A549 (cell line): ENCODE data around the gene OPCML. TPM values are rescaled to one million over a fixed set of nuclear protein-coding genes. Genes with fewer than 3 reads are reported as not detected.

ENCODE experiments used
- ATAC-seq, 2 experiments: fragments of 200-7000 bp in 1 of 2; fragments of >200 bp in 1 of 2; cut with Nextera tagmentation in 1 of 2; cut with Tn5 transposase in 1 of 2; 3 replicates each; pipeline versions ENCODE4 v1.8.0 to v1.9.1; 2018 to 2020; ENCODE audit warnings: mild to moderate bottlenecking in 1 of 2, moderate library complexity in 1 of 2
- CTCF ChIA-PET: fragments of 300-600 bp; sonication (Branson Sonifier 250); formaldehyde crosslinking; extraction: SDS; loops from one replicate; lab custom pipeline; 2021; ENCODE audit warnings: antibody characterized with exemption, inconsistent platforms; lab: Yijun Ruan, JAX
- POLR2A ChIA-PET: fragments of 350-600 bp; formaldehyde crosslinking; extraction: SDS; loops from one replicate; lab custom pipeline; 2021; ENCODE audit warnings: antibody characterized with exemption, inconsistent platforms; lab: Yijun Ruan, JAX
- DNase-seq, 2 experiments: peaks; one replicate each; pipeline versions ENCODE4 v3.0.0 to v3.0.0-alpha.2; 2011 to 2016; ENCODE audit warnings: low read depth in 1 of 2, low spot score in 1 of 2
- FAIRE-seq: peaks from 2 replicates; lab custom pipeline; 2011; peaks lifted over from hg19 to GRCh38; lab: Jason Lieb, UNC
- H3K27ac ChIP-seq, 2 experiments: fragments of >200 bp; sonication (Bioruptor Twin); formaldehyde crosslinking; 3 replicates each; pipeline ENCODE4 v1.5.1; 2016 to 2017
- H3K4me1 ChIP-seq: fragments of >200 bp; sonication (Bioruptor Twin); formaldehyde crosslinking; 3 replicates; pipeline ENCODE4 v1.6.1; 2016
- H3K4me2 ChIP-seq: fragments of >200 bp; sonication (Bioruptor Twin); formaldehyde crosslinking; 3 replicates; pipeline ENCODE4 v1.6.1; 2016
- H3K4me3 ChIP-seq: fragments of >200 bp; sonication (Bioruptor Twin); formaldehyde crosslinking; 3 replicates; pipeline ENCODE4 v1.5.1; 2016
- H3K9me3 ChIP-seq: fragments of >200 bp; sonication (Bioruptor Twin); formaldehyde crosslinking; 3 replicates; pipeline ENCODE4 v1.6.1; 2016
- CEBPB ChIP-seq, 2 experiments: fragments of >200 bp in 1 of 2; sonication (Bioruptor Twin) in 1 of 2; formaldehyde crosslinking in 1 of 2; IDR thresholded peaks; 2 replicates each; pipeline ENCODE4 v1.6.1; 2012 to 2016
- CHD2 ChIP-seq: fragments of 150-350 bp; IDR thresholded peaks from 2 replicates; pipeline ENCODE4 v1.6.1; 2014; ENCODE audit warnings: low read length; ENCODE audit not compliant: partially characterized antibody
- EHMT2 ChIP-seq: fragments of 200-600 bp; sonication (generic); IDR thresholded peaks from 2 replicates; pipeline ENCODE4 v1.6.1; 2016; ENCODE audit warnings: antibody characterized with exemption, low read depth, mild to moderate bottlenecking, moderate library complexity
- EP300 ChIP-seq, 2 experiments: fragments of >200 bp; sonication (Bioruptor Twin); formaldehyde crosslinking; IDR thresholded peaks; 2 replicates in 1 of 2; 3 replicates in 1 of 2; pipeline ENCODE4 v1.6.1; 2016 to 2017
- FOSL2 ChIP-seq, 2 experiments: fragments of 450-650 bp in 1 of 2; fragments of >200 bp in 1 of 2; sonication (Bioruptor Twin) in 1 of 2; formaldehyde crosslinking; IDR thresholded peaks; 2 replicates each; pipeline versions ENCODE4 v1.5.0 to v1.6.1; 2016 to 2020; ENCODE audit warnings: mild to moderate bottlenecking in 1 of 2, moderate library complexity in 1 of 2
- FOXS1 ChIP-seq: fragments of 250-450 bp; sonication (Bioruptor Pico); IDR thresholded peaks from 2 replicates; pipeline ENCODE4 v1.5.0; 2020; ENCODE audit warnings: mild to moderate bottlenecking, moderate library complexity
- HDAC2 ChIP-seq: fragments of 200-600 bp; sonication (generic); IDR thresholded peaks from 2 replicates; pipeline ENCODE4 v1.6.1; 2016
- HOXA7 ChIP-seq: fragments of 250-450 bp; sonication (Bioruptor Pico); IDR thresholded peaks from 2 replicates; pipeline ENCODE4 v1.5.0; 2020; ENCODE audit warnings: mild to moderate bottlenecking, moderate library complexity
- HOXB13 ChIP-seq: fragments of 250-450 bp; sonication (Bioruptor Pico); IDR thresholded peaks from 2 replicates; pipeline ENCODE4 v1.5.0; 2020; ENCODE audit warnings: low read depth, mild to moderate bottlenecking, moderate library complexity
- HOXB5 ChIP-seq: fragments of 250-450 bp; sonication (Bioruptor Pico); IDR thresholded peaks from 2 replicates; pipeline ENCODE4 v1.5.0; 2020; ENCODE audit warnings: mild to moderate bottlenecking, moderate library complexity
- JUN ChIP-seq, 2 experiments: fragments of >200 bp; sonication (Bioruptor Twin); formaldehyde crosslinking; IDR thresholded peaks; 2 replicates in 1 of 2; 3 replicates in 1 of 2; pipeline ENCODE4 v1.6.1; 2016 to 2017
- MYC ChIP-seq: IDR thresholded peaks from 2 replicates; pipeline ENCODE4 v1.6.1; 2012; ENCODE audit warnings: mild to moderate bottlenecking, inconsistent platforms, low read length, improper control_type of control experiment, borderline replicate concordance
- NFE2L2 ChIP-seq: fragments of 150-350 bp; conservative IDR thresholded peaks from 2 replicates; pipeline ENCODE4 v1.6.1; 2014; ENCODE audit warnings: low read length
- NPAS2 ChIP-seq: fragments of 250-450 bp; sonication (Bioruptor Pico); IDR thresholded peaks from 2 replicates; pipeline ENCODE4 v1.8.0; 2022; ENCODE audit warnings: mild to moderate bottlenecking, moderate library complexity, borderline replicate concordance
- POLR2AphosphoS2 ChIP-seq: conservative IDR thresholded peaks from 2 replicates; pipeline ENCODE4 v1.6.1; 2012; ENCODE audit warnings: low read length, improper control_type of control experiment, inconsistent platforms
- RNF2 ChIP-seq: fragments of 200-600 bp; sonication (generic); IDR thresholded peaks from 2 replicates; pipeline ENCODE4 v1.6.1; 2016; ENCODE audit warnings: low read depth, mild to moderate bottlenecking, antibody characterized with exemption, moderate library complexity, borderline replicate concordance
- TP53 ChIP-seq: fragments of 250-450 bp; sonication (Bioruptor Pico); IDR thresholded peaks from 2 replicates; pipeline ENCODE4 v1.5.0; 2021; ENCODE audit warnings: mild to moderate bottlenecking, moderate library complexity
- WGBS: methylation state at CpG from one replicate; pipeline ENCODE4 v1.1.6; 2017; ENCODE audit errors: missing lambda C conversion rate; 5-methylcytosine and 5-hydroxymethylcytosine counted together
- polyA plus RNA-seq, 4 experiments: library from polyadenylated mRNA; depleted of rRNA in 3 of 4; stranded (reverse); fragments of >200 nt; fragmentation: RNase III in 1 of 4; extraction: RNeasy Plus Mini Kit Qiagen cat#74134 plus additional on column Dnase treatment in 1 of 4; gene quantifications; 2 replicates in 3 of 4; 3 replicates in 1 of 4; pipeline ENCODE4 v1.2.3, GENCODE V29; 2011 to 2017
- TF ChIP-seq, protein P1 (sequence below): fragments of >200 bp; sonication (Bioruptor Twin); formaldehyde crosslinking; IDR thresholded peaks from 3 replicates; pipeline ENCODE4 v1.5.1; 2016
- TF ChIP-seq, protein P2 (sequence below): fragments of 450-650 bp; IDR thresholded peaks from 2 replicates; pipeline ENCODE4 v1.6.1; 2014; ENCODE audit warnings: antibody characterized with exemption
- TF ChIP-seq, protein P3 (sequence below): IDR thresholded peaks from 2 replicates; pipeline ENCODE4 v1.6.1; 2012; ENCODE audit warnings: low read depth, borderline replicate concordance

OPCML gene
- polyA plus RNA-seq, 2 of the 4 experiments (the other 2 are of a cell fraction), result not detected

DNA sequence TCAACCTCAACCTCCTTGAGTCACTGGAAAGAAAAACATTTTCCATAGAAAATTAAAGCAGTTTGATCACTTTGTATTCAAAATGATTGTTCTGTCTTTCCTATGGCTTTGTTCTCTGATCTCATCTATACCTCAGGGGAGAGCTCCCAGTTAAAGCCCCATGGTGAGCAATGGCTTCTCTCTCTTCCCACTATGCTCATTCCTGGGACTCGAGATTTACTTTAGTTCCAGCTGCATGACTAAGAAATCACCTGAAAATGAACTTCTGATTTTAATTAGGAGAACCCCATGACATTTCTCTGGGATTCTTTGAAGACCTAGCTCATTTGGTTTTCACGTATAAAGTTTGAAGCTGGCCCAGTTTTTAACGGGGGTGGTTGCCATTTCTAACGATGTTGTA lies 921.5 kb downstream of the OPCML start:
- 10% methylated on average over 4 of the region's 4 CpGs for WGBS
- ChIA-PET CTCF (interaction anchor here (1.1 kb wide), 1 partner anchor 138 kb away, joined by 3 read pairs; no protein-coding TSS in a partner anchor), POLR2A (no interaction called here)
- Histone ChIP-seq H3K9me3 (no peaks in the 10 kb centered on the region), H3K27ac (no peak overlapping the region), H3K4me3 (no peak overlapping the region), H3K4me1 (no peaks in the 10 kb centered on the region), H3K4me2 (no peak overlapping the region)
- ATAC-seq, result no peak
- no peak for FAIRE-seq
- no peak for TF ChIP-seq HOXB13 (CRISPR knock-in tag)
- TF ChIP-seq FOSL2 (IDR thresholded peaks at IDR 0.05), result no peak
- TF ChIP-seq FOSL2 (CRISPR knock-in tag; IDR thresholded peaks at IDR 0.05), result no peak
- TF ChIP-seq CEBPB (IDR thresholded peaks at IDR 0.05), result no peak
- TF ChIP-seq, protein P1, sequence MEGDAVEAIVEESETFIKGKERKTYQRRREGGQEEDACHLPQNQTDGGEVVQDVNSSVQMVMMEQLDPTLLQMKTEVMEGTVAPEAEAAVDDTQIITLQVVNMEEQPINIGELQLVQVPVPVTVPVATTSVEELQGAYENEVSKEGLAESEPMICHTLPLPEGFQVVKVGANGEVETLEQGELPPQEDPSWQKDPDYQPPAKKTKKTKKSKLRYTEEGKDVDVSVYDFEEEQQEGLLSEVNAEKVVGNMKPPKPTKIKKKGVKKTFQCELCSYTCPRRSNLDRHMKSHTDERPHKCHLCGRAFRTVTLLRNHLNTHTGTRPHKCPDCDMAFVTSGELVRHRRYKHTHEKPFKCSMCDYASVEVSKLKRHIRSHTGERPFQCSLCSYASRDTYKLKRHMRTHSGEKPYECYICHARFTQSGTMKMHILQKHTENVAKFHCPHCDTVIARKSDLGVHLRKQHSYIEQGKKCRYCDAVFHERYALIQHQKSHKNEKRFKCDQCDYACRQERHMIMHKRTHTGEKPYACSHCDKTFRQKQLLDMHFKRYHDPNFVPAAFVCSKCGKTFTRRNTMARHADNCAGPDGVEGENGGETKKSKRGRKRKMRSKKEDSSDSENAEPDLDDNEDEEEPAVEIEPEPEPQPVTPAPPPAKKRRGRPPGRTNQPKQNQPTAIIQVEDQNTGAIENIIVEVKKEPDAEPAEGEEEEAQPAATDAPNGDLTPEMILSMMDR, result no peak
- no peak for TF ChIP-seq CHD2
- TF ChIP-seq JUN (IDR thresholded peaks at IDR 0.05), result no peak
- no peak for TF ChIP-seq HOXB5
- TF ChIP-seq EHMT2, result no peak
- TF ChIP-seq HDAC2, result no peak
- no peak for TF ChIP-seq NPAS2 (CRISPR knock-in tag)
- TF ChIP-seq, protein P2, sequence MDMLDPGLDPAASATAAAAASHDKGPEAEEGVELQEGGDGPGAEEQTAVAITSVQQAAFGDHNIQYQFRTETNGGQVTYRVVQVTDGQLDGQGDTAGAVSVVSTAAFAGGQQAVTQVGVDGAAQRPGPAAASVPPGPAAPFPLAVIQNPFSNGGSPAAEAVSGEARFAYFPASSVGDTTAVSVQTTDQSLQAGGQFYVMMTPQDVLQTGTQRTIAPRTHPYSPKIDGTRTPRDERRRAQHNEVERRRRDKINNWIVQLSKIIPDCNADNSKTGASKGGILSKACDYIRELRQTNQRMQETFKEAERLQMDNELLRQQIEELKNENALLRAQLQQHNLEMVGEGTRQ, result no peak
- no peak for TF ChIP-seq MYC
- TF ChIP-seq HOXA7 (CRISPR knock-in tag), result no peak
- TF ChIP-seq POLR2AphosphoS2, result no peak
- no peak for TF ChIP-seq EP300 (IDR thresholded peaks at IDR 0.05)
- TF ChIP-seq, protein P3, sequence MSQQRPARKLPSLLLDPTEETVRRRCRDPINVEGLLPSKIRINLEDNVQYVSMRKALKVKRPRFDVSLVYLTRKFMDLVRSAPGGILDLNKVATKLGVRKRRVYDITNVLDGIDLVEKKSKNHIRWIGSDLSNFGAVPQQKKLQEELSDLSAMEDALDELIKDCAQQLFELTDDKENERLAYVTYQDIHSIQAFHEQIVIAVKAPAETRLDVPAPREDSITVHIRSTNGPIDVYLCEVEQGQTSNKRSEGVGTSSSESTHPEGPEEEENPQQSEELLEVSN, result no peak
- no peak for DNase-seq

DNA sequence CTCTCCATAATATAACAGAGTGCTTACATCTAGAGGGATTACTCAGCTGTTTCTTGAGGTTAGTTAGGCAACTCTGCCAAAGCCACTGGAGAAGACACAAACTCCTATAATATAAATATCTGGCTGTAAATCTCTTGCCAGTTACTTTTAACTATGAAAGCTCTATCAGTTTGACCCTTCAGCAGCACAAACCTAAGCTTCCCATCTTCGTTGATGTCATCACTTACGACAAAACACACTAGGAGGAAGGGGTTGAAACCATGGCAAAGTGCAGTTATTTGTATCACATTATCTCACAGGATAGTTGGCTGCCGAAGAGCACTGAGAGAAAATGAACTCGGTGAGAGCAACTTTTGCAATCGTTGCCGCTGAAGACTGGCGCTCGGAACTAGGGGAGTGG lies 922.1 kb downstream of the OPCML start:
- H3K9me3 ChIP-seq, result no peaks in the 10 kb centered on the region
- H3K4me2 ChIP-seq, result no peak overlapping the region
- H3K4me3 ChIP-seq, result no peak overlapping the region
- no peak for DNase-seq
- 53% methylated on average over 8 of the region's 8 CpGs for WGBS
- no peak for TF ChIP-seq HOXA7 (CRISPR knock-in tag)
- TF ChIP-seq, protein P1, result no peak
- TF ChIP-seq NFE2L2, result no peak
- TF ChIP-seq, protein P3, result no peak
- no peak for TF ChIP-seq RNF2
- TF ChIP-seq TP53 (CRISPR knock-in tag), result no peak
- no peak for TF ChIP-seq FOXS1 (CRISPR knock-in tag)
- H3K4me1 ChIP-seq, result no peaks in the 10 kb centered on the region
- FAIRE-seq, result no peak
- H3K27ac ChIP-seq, result no peak overlapping the region
- no peak for ATAC-seq
- ChIA-PET CTCF (interaction anchor here (1.1 kb wide), 1 partner anchor 137 kb away, joined by 3 read pairs; no protein-coding TSS in a partner anchor), POLR2A (no interaction called here)
